Ureter (tissue), 1 donor: ENCODE data around the gene UBE2G2. TPM values are rescaled to one million over a fixed set of nuclear protein-coding genes. Genes with fewer than 3 reads are reported as not detected.

Experiments
- DNase-seq: peaks from one replicate; pipeline ENCODE4 v3.0.0-alpha.2; 2020; ENCODE audit warnings: low spot score
- total RNA-seq: library from RNA; stranded (reverse); gene quantifications from one replicate; pipeline ENCODE4 v1.2.4, GENCODE V29; 2023
- donor health status: DM: yes; HTN: yes; CAD: no.

Gene UBE2G2
- total RNA-seq, 1 donor from 2014 or later, result 126 TPM

DNA sequence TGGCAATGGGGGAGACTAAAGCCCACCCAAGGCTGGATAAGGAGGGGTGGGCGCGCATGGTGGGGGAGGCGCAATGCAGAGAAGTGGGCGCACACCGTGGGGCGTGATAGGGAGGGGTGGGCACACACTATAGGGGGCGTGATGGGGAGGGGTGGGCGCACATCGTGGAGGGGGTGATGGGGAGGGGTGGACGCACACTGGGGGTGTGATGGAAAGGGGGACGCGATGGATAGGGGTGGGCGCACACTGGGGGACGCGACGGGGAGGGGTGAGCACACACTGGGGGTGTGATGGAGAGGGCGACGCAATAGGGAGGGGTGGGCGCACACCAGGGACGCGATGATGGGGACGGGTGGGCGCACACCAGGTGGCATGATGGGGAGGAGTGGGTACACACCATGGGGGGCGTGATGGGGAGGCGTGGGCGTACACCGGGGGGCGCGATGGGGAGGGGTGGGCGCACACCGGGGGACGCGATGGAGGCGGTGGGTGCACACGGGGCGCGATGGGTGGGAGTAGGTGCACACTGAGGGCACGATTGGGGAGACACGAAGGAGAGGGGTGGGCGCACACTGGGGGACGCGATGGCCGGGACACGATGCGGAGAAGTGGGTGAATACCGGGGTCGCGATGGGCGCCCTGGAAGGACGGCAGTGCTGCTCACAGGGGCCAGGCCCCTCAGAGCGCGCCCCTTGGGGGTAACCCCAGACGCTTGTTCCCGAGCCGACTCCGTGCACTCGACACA is 15.3 kb upstream of the UBE2G2 start:
- DNase-seq, result peak; percentile 59

DNA sequence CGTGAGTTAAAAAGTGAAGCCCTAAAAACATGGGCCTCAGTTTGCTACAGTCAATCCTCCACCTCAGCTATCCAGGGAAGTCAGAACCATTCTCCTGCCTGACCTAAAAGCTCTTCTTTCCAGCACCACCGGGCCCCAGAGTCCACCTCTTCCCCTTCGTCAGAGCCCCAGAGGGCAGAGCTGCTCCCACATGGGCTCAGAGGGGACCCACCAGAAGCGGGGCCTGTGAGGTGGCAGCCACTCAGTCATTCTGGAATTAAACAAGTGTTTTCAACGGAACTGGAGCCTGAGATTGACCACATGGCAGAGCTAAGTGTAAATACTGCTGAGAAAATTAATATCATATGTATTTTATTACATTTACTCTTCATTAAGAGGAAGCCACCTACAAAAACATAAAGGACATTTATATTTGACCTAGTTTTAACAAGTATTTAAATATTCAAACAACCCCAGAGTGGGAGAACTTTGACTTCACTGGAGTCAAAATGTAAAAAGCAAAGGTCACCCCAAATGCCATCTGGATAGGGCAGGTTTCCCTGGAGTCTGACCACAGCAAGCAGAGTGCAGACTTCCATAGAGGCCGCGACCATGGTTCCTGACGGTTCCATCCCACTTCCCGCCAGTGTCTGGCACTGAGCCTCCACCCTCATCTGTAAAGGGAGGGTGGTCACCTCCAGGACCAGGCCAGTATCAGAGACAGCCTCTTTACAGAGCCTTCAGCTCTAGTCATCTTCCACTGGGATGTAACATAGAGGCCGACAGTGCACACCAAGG is 14.4 kb upstream of the UBE2G2 start:
- no peak for DNase-seq

DNA sequence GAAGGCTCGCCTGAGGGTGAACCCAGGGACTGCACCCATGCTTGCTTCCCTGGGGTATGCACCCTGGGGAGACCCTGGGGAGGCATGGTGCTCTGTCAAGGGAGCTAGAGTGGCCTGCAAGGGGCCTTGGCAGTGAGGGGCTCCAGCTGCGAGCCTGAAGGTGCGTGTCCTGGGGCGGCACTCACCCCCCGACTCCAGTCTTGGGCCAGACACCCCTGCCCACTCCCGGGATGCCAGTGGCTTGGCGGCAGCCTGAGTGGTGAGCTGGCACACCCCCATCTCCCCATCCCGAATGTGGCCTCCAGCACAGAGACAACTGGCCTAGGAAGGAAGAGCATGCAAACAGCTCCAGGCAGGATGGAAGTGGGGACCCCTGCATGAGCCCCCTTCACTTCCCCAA is 13.6 kb upstream of the UBE2G2 start:
- DNase-seq, result no peak

DNA sequence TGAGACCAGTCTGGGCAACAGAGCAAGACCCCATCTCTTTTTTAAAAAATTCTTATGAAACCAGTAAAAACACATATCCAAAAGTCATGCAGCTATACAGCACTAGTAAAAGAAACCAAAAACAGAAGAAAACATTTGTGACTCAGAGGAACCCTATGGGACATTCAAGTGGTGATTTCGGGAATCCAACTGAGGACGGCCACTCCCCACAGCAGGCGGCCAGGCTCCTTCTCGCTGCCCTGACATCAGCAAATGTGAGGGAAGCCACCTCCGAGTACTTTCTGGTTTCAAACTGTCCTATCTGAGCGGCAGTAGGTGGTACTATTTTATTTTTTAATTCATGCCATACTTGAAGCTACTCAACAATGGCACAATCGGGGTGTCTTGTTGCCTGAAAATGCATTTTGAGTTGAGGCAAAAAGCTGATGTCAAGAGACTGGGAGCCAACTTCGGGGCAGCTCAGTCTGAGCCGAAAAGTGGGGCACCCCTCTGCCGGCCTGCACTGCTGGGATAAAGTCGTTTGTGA is 12.9 kb upstream of the UBE2G2 start:
- DNase-seq, result no peak

DNA sequence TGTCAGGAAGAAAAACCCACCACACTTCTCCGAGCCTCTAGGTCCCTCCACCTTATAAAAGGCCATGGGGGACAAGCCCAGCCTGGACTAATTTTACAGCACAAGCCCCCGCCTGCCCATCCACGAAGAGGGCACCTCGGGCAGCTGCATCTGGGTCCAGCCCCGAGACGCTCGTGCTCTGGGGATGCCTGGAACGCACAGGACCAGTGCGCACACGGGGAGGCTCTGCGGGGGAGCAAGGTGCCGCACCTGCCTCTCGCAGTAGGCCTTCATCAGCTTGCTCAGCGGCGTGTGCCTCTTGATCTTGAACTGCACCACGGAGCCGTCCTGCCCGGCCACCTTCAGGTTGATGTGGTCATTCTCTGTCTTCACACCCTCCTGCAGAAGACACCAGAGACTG is 12.1 kb upstream of the UBE2G2 start:
- no peak for DNase-seq

DNA sequence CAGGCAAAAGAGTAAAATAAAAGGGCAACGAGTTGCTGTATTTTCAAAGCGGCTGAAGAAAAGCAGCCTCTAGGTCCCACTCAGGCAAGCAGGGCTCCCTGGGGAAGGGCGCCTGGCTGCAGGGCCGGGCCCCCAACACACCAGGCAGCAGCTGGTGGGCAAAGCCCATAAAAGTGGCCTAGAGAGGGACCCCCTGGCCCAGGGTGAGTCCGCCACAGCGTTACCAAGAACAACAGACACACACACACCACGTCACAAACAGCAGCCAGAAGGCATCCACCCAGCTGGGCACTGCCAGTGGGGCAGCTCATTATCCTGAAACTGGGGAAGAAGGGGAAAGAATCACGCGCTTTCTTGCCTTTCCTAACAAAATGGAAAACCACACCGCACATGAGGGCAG is 11.5 kb upstream of the UBE2G2 start:
- DNase-seq, result no peak

DNA sequence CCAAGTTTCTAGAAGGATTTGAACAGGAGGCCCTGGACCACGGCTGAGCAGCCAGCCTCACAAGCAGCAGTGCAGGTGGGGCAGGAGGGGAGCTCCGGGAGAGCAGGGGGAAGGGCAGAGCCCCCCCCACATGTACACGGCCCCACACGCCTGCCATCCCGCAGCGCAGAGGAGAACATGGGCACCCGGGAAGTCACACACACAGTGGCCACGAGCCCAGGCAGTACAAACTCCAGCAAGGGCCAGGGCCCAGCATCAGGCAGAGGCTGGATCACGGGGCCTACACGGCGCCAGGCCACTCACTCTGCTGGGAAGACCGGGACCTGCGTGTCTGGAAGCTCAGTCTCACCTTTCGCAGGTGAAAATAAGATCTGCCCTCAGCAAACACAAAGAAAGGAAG is 11.0 kb upstream of the UBE2G2 start:
- no peak for DNase-seq

DNA sequence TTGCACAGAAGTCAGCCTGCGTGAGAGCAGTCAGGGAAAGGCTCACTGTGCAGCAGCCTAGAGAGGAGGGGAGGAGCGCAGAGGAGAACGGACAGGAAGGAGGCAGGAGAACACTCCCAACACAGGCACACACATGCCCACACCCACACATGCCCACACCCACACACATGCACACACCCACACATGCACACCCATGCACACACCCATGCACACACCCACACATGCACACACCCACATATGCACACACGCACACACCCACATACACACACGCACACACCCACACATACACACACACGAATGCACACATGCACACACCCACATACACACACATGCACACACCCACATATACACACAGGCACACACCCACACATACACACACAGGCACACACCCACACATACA is 9.2 kb upstream of the UBE2G2 start:
- no peak for DNase-seq

DNA sequence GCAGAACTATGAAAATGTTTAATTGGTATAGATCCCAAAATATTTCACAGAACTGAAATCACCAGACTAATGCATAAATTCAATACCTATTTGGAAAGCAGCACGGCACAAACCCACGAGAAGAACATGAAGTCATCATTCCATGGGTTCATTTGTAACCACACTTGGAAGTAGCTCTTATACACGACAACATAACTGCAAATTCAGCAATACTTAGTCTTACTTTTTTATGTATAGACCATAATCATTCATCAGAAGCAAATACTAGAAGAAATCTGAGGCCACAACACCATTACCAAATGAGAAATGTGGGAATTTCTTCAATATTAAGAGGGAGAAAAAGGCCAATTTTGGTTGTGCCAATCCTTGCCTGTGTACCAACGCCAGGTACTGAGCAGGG is 4.2 kb upstream of the UBE2G2 start:
- no peak for DNase-seq

DNA sequence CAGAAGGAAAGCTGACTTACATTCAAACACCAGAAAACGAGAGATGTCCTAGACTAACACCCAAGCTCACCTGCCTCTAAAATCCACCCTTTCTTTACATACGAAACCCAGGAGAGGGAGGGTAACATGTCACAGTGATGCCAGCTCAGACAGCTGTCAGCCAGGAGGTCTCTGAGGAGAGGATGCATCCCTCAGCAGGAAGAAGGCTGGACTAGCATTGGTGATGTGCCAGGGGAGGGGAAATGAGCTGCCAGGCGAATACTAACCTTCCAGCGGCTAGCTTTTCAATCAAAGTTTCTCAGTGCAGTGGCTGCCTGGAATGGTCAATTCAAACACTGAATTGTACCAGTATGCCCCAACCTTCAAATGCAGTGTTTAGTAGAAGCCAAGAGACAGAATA is 3.6 kb upstream of the UBE2G2 start:
- DNase-seq, result no peak

DNA sequence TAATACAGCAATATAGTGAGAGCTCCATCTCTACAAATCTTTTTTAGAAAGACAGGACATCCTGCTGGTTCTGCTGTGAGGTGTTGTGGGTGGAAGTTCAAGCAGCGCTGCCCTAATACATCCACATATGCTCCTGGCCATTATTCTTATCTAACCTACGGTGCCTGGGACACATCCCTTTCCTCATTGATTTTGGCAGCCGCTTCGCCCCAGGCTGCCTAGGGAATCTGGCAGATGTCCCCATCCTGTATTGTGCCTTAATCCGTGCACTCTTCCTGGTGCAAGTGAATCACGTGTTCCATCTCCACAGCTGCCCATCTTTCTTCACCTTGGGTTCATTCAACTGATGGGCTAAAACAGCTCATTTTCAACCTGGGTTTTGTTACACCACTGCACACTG is 3.1 kb upstream of the UBE2G2 start:
- DNase-seq, result no peak

DNA sequence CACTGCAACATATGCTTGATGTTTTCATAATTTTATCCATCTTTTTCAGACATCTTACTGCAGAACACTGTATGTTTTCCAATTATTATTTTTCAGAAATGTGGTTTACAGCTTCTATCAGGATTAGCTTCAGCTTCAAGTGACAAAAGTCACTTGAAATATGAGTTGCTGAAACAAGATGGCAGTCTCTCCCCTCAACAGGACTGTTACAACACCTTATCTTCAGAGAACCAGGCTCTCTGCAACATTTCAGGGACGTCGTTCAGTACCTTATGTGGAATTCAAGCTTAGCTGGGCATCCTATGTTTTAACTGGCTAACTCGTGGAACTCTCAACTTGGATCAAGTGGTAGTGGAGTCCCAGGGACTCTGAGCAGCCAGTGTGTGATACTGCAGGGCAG is 2.0 kb upstream of the UBE2G2 start:
- DNase-seq, result no peak

DNA sequence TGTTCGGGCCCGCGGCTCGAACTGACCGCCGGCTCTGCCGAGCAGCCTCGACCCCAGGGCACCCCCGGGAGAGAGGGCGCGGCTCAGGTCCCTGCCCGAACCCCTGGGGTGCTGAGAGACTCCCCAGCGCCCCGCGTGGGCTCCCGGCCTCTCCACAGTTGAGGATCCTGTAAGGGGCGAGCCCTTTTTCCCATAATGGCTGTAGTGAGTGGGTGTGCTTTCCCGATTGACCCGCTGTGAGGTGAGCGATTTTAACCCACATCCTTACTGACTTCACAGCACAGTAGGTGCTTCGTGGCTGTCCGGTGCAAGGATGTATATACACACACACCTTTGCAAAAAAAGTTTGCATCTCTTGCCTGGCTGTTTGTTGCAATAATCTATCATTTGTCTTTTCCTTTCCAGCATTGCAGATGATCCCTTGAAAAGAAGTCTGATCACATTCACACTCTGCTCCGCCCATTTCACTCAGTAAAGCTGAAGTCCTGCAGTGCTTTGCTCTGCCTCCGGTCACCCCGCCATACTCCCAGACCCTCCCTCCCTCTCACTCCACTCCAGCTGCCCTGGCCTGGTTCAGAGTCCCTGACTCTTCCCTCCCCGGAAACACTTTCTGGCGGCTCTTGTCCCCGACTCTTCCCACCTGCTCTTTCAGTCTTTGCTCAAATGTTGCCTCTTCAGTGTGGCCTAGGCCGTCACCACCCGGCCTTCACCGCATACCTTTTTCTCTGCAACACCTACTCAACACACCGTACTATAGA is 955 bp upstream of the UBE2G2 start:
- no peak for DNase-seq

DNA sequence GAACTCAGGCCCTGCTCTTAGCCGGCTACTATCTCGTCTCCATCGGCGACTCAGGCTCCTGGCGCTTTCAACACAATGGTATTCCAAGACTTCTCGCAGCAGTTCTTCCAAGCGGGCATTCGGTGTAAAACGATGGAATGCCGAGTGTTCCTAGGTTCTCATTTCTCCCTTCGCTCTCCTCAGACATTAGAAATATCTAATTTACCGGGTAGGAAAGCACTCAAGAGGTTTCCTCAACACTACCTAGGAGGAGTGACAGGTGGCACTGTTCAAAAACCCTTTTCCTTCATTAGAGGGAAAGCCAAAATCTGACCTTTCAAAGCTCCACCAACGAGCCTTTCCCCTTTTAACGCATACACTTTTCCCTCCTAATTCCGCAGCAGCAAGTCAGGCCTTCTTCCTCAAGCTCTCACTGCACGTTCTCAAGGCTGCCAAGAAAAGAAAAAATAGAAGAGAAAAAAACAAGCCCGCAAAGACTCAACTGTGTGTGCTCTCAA is 601 bp downstream of the UBE2G2 start:
- no peak for DNase-seq

DNA sequence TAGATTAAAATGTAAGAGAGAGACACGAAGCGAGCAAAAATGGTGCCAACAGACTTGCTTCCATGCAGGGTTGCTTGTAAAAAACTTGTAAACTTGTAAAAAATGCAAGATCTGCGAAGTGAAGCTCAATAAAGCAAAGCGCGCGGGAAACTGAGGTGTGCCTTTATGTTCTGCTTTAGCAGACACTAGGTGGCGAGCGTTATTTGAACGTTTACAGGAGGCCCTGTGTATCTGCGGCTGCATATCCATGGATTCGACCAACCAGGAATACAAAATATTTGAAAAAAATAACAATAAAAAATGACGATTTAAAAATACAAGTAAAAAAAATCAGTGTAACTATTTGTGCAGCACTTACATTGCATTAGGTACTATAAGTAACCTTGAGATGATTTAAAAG is 1.5 kb downstream of the UBE2G2 start:
- no peak for DNase-seq

DNA sequence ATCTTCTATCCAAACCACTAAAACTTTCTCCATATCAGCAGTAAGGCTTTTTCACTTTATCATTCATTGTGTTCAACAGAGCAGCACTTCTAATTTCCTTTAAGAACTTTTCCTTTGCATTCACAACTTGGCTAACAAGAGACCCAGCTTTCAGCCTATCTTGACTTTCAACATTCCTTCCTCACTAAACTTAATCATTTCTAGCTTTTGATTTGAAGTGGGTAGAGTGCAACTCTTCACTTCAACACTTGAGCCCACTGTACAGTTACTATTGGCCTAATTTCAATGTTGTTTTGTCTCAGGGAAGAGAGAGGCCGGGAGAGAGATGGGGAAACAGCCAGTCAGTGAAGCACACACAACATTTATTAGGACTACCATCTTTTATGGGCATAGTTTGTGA is 2.0 kb downstream of the UBE2G2 start:
- DNase-seq, result no peak

DNA sequence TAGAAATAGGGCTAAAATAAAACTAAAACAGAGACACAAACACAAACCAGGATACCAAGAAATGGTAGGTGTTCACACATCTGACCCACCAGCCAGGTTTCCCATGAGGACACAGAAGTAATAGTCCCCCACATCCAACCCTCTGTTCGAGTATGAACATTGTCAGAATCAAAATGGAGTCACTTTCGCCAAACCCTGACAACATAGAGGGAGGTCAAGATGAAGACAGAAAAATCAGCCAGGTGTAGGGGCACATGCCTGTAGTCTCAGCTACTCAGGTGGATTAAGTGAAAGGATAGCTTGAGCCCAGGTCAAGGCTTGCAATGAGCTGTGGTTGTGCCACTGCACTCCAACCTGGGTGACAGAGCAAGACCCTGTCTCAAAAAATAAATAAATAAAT is 3.8 kb downstream of the UBE2G2 start:
- no peak for DNase-seq

DNA sequence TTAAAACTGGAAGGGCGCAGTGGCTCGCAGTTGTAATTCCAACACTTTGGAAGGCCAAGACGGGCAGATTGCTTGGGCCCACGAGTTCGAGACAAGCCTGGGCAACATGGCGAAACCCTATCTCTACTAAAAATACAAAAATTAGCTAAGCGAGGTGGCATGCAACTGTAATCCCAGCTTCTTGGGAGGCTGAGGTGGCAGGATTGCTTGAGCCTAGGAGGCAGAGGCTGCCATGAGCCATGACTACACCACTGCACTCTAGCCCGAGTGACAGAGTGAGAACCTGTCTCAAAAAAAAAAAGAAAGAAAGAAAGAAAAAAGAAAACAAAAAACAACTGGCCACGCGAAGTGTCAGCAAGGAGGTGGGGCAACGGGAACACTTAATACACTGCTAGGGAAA is 6.3 kb downstream of the UBE2G2 start:
- DNase-seq, result no peak

DNA sequence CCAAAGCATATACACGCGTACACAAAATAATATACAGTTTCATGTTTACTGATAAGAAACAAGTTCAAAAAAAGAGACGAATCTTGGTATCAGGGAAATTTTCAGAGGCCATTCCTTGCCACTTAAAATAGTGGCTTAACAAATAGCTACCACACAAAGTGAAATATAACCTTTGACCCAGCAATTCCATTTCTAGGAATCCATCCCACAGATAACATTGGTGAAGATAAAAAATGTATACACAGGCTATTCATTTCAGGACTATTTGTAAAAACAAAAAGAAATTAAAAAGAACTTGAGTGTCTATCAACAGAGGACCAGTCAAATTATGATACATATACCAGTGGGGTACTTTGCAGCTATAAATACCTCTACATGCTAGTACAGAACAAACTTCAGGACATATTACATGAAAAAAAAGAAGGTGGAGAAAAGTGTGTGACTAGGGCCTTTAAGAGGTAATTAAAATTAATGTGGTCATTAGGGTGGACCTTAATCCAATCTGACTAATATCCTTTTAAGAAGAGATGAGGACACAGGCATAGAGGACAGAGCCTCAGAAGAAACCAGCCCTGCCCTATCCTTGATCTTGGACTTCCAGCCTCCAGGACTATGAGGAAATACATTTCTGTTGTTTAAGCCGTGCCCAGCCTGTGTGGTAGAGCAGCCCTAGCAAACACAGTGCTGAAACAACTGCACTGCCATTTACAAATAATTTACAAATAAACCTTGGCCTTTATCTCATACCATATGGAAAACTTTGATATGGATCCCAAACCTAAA is 7.8 kb downstream of the UBE2G2 start:
- DNase-seq, result no peak

DNA sequence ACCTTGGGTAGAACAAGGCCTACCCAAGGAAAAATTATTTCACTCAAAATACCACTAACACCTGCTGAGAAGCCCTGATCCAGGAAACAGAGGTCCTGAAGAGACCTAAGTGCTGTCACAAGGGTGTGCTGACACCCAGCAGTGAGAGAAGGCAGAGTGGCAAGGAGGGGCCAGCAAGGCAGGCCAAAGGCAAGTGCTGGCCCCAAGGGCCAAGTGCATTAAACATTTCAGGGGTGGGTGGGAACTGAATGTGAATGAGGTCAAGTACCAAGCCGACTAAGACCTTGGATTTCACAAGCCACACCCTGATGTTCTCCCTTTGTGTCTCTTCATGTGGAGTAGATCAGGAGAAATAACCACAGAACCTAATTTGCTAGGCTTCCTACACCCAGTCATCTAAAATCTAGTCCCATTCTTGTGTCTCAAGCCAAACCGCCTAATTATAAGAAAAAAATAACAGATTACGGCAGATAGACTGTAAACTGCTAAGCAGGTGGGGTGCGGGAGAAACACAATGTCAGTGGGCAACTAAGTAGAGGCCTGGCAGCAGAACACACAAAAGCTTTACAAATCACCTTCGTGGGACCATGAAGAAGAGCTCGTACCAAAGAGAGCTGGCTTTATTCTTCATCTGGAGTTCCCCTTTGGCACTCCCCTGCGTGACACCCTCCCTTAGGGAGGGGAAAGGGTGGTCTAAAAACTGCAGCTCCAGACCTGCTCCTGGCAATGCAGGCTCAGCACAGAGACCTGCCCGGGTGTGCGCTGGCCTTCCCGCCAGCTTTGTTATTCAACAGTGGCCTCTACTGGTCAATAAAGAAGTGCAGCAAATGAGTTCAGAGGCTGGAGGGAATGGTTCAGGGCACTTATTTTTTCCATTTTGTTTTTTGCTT is 8.7 kb downstream of the UBE2G2 start:
- DNase-seq, result no peak

DNA sequence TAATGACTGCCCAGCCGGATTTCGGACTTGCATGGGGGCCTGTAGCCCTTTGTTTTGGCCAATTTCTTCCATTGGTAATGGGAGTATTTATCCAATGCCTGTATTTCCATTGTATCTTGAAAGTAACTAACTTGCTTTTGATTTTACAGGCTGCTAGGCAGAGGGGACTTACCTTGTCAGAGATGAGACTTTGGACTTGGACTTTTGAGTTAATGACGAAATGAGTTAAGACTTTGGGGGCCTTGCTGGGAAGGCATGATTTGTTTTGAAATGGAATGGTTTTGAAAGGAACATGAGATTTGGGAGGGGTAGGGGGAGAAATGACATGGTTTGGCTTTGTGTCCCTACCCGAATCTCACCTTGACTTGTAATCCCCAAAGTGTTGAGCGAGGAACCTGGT is 9.6 kb downstream of the UBE2G2 start:
- no peak for DNase-seq
